ENCODE data around the gene LRRC58.
"Not testable (repeated sequence)": the region's sequence is repeated elsewhere in the genome, so short reads cannot be mapped to it uniquely, and the experiment has no call there.

Gene LRRC58

DNA sequence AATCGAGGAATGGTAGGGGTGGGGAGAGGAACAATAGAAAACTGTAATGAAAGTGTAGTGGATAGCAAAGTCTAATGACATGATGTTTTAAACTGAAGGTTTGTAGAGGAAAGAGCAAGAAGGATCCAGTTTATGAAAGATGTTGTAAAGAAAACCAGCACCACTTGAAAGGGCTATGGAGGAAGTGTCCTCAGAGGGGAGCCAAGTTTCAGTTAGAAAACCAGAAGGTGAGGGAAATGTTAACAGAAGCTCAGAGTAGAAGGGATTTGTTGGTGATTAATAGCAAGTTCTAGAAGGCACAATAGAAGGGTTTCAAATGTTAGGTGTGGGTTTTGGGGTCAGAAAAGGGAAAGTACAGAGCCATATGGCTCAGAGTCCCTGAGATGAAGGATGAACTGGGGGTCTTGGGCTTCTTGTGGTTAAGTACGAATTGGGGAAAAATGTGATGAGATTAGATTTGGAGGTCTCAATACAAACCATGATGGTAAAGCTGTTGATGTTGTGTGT is 33.8 kb upstream of the LRRC58 start:
- Histone ChIP-seq H3K4me3 (ENCODE audit: severe bottlenecking) (no peak overlapping the region), H3K4me1 (ENCODE audit: insufficient read depth, poor library complexity, severe bottlenecking) (no peaks in the 10 kb centered on the region), H3K27ac (ENCODE audit: poor library complexity, severe bottlenecking) (no peak overlapping the region), H3K27me3 (ENCODE audit: insufficient read depth, poor library complexity, severe bottlenecking) (peaks cover 4% of the 10 kb centered on the region), H3K9me3 (ENCODE audit: severe bottlenecking) (no peaks in the 10 kb centered on the region), H3K36me3 (ENCODE audit: low read depth) (no peaks in the 10 kb centered on the region)
- ATAC-seq (ENCODE audit: low read depth) (no peak), DNase-seq (ENCODE audit: low spot score) (no peak)
- TF ChIP-seq, protein P1, sequence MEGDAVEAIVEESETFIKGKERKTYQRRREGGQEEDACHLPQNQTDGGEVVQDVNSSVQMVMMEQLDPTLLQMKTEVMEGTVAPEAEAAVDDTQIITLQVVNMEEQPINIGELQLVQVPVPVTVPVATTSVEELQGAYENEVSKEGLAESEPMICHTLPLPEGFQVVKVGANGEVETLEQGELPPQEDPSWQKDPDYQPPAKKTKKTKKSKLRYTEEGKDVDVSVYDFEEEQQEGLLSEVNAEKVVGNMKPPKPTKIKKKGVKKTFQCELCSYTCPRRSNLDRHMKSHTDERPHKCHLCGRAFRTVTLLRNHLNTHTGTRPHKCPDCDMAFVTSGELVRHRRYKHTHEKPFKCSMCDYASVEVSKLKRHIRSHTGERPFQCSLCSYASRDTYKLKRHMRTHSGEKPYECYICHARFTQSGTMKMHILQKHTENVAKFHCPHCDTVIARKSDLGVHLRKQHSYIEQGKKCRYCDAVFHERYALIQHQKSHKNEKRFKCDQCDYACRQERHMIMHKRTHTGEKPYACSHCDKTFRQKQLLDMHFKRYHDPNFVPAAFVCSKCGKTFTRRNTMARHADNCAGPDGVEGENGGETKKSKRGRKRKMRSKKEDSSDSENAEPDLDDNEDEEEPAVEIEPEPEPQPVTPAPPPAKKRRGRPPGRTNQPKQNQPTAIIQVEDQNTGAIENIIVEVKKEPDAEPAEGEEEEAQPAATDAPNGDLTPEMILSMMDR (IDR thresholded peaks at IDR 0.05; ENCODE audit: poor library complexity, severe bottlenecking): no peak

DNA sequence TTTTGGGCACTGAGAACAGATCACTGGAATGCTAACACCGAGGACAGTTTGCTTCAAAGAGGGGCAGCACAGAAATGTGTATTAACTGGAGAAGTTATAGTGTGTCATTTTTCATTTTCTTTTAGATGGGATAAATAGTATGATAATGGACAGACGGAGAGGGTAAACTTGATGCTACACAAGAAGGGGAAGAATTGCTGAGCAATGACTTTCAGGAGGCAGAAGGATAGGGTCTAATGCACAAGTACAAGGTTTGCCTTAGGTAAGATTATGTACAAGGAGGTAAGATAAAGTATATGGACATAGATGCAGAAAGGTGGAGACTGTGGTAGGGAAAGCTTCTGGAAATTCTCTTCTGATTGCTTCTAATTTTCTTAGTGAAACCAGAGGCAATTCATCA is 32.3 kb upstream of the LRRC58 start:
- no peak for ATAC-seq (ENCODE audit: low read depth)
- TF ChIP-seq, protein P1 (IDR thresholded peaks at IDR 0.05; ENCODE audit: poor library complexity, severe bottlenecking): no peak

DNA sequence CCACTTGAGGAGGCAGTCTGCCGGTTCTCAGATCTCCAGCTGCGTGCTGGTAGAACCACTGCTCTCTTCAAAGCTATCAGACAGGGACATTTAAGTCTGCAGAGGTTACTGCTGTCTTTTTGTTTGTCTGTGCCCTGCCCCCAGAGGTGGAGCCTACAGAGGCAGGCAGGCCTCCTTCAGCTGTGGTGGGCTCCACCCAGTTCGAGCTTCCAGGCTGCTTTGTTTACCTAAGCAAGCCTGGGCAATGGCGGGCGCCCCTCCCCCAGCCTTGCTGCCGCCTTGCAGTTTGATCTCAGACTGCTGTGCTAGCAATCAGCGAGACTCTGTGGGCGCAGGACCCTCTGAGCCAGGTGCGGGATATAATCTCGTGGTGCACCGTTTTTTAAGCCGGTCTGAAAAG is 28.8 kb upstream of the LRRC58 start:
- DNase-seq (ENCODE audit: low spot score): not testable (repeated sequence)

More for the DNA sequence above, 32.3 kb upstream of the LRRC58 start:
- H3K4me1 ChIP-seq (ENCODE audit: insufficient read depth, poor library complexity, severe bottlenecking): no peaks in the 10 kb centered on the region
- H3K27ac ChIP-seq (ENCODE audit: poor library complexity, severe bottlenecking): no peak overlapping the region
- no peaks in the 10 kb centered on the region for H3K9me3 ChIP-seq (ENCODE audit: severe bottlenecking)
- H3K27me3 ChIP-seq (ENCODE audit: insufficient read depth, poor library complexity, severe bottlenecking): peaks cover 4% of the 10 kb centered on the region
- H3K36me3 ChIP-seq (ENCODE audit: low read depth): no peaks in the 10 kb centered on the region
- no peak for DNase-seq (ENCODE audit: low spot score)
- no peak overlapping the region for H3K4me3 ChIP-seq (ENCODE audit: severe bottlenecking)

DNA sequence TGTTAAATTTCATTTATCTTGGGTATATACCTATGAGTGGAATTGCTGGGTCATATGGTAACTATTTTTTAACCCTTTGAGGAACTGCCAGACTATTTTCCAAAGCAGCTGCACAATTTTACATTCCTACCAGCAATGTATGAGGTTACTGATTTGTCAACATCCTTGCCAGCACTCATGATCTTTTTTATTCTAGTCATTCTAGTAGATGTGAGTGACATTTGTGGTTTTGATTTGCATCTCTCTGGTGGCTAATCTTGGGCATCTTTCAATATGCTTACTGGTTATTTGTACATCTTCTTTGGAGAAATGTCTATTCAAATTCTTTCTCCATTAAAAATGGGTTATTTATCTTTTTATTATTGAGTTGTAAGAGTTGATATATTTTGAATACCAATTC is 21.3 kb upstream of the LRRC58 start:
- no peak for DNase-seq (ENCODE audit: low spot score)
- H3K9me3 ChIP-seq (ENCODE audit: severe bottlenecking): no peaks in the 10 kb centered on the region
- no peaks in the 10 kb centered on the region for H3K4me1 ChIP-seq (ENCODE audit: insufficient read depth, poor library complexity, severe bottlenecking)
- TF ChIP-seq, protein P1 (IDR thresholded peaks at IDR 0.05; ENCODE audit: poor library complexity, severe bottlenecking): no peak
- no peak for ATAC-seq (ENCODE audit: low read depth)
- H3K36me3 ChIP-seq (ENCODE audit: low read depth): no peaks in the 10 kb centered on the region
- H3K27me3 ChIP-seq (ENCODE audit: insufficient read depth, poor library complexity, severe bottlenecking): peaks cover 17% of the 10 kb centered on the region
- no peak overlapping the region for H3K27ac ChIP-seq (ENCODE audit: poor library complexity, severe bottlenecking)
- H3K4me3 ChIP-seq (ENCODE audit: severe bottlenecking): no peak overlapping the region

More for the DNA sequence above, 28.8 kb upstream of the LRRC58 start:
- H3K4me1 ChIP-seq (ENCODE audit: insufficient read depth, poor library complexity, severe bottlenecking); ATAC-seq (ENCODE audit: low read depth); H3K4me3 ChIP-seq (ENCODE audit: severe bottlenecking); H3K9me3 ChIP-seq (ENCODE audit: severe bottlenecking); H3K27me3 ChIP-seq (ENCODE audit: insufficient read depth, poor library complexity, severe bottlenecking); H3K36me3 ChIP-seq (ENCODE audit: low read depth); H3K27ac ChIP-seq (ENCODE audit: poor library complexity, severe bottlenecking): not testable (repeated sequence)

DNA sequence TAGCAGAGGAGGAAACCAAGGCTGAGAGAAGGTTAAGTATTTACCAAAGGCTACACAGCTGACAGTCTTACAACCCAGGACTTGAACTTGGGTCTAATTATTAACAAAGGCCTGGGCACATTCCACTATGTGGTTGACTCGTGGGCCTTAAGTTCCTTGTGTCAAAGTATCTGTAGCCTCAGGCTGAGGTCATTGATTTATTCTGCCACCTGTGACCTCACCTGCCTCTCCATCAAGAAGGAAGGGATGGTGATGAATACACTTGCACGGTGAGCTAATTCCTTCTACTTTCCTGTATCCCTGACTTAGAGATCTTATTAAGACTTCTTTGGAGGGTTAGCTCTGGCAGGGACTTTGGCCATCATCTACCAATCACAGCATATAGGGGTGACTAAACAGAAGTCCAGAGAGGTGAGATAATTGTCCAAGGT is 19.9 kb upstream of the LRRC58 start:
- Histone ChIP-seq H3K27me3 (ENCODE audit: insufficient read depth, poor library complexity, severe bottlenecking) (peaks cover 17% of the 10 kb centered on the region), H3K36me3 (ENCODE audit: low read depth) (no peaks in the 10 kb centered on the region), H3K27ac (ENCODE audit: poor library complexity, severe bottlenecking) (no peak overlapping the region), H3K4me1 (ENCODE audit: insufficient read depth, poor library complexity, severe bottlenecking) (no peaks in the 10 kb centered on the region), H3K9me3 (ENCODE audit: severe bottlenecking) (no peaks in the 10 kb centered on the region), H3K4me3 (ENCODE audit: severe bottlenecking) (no peak overlapping the region)
- DNase-seq (ENCODE audit: low spot score): no peak
- no peak for ATAC-seq (ENCODE audit: low read depth)
- TF ChIP-seq, protein P1 (IDR thresholded peaks at IDR 0.05; ENCODE audit: poor library complexity, severe bottlenecking): no peak
